ENCODE data around the gene CYBA.

DNA sequence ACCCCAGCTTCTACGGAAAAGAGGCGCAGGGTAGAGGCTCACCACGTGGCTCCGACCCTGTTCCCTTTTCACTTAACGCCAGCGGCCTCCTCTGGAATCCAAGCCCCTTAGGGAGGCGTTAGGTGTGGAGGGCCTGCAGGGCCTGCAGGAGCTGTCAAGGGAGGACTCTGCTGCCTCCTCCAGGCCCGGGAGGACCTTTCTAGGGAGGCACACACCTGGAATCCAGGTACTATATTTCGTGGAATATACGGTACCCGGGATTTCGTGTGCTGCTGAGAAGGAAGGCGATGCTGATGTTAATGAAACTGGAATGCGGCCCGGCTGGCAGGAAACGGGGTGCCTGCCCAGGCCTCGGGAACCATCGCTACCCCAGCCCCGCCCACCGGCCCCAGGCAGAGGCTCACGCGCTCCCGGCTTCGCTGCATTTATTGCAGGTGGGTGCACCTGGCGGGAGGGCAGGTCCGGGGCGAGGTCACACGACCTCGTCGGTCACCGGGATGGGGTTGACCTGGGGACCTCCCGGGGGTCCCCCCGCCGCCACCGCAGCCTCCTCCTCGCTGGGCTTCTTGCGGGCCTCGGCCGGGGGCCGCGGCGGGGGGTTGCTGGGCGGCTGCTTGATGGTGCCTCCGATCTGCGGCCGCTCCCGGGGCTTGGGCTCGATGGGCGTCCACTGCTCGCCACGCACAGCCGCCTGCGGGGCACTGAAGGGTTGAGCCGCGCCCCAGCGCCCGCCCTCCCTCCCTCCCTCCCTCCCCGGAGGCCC is 7.8 kb downstream of the CYBA start:
- no peak for TF ChIP-seq EZH2 (optimal IDR thresholded peaks at IDR 0.05; ENCODE audit: low read depth, low read length)
- TF ChIP-seq, protein P1, sequence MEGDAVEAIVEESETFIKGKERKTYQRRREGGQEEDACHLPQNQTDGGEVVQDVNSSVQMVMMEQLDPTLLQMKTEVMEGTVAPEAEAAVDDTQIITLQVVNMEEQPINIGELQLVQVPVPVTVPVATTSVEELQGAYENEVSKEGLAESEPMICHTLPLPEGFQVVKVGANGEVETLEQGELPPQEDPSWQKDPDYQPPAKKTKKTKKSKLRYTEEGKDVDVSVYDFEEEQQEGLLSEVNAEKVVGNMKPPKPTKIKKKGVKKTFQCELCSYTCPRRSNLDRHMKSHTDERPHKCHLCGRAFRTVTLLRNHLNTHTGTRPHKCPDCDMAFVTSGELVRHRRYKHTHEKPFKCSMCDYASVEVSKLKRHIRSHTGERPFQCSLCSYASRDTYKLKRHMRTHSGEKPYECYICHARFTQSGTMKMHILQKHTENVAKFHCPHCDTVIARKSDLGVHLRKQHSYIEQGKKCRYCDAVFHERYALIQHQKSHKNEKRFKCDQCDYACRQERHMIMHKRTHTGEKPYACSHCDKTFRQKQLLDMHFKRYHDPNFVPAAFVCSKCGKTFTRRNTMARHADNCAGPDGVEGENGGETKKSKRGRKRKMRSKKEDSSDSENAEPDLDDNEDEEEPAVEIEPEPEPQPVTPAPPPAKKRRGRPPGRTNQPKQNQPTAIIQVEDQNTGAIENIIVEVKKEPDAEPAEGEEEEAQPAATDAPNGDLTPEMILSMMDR (IDR thresholded peaks at IDR 0.05; ENCODE audit: low read length), result no peak

Measured in MM.1S (cell line).